Right ventricle myocardium superior (tissue), 1 donor: ENCODE measurements around the gene DPM2. TPM values are rescaled to one million over a fixed set of nuclear protein-coding genes. Genes with fewer than 3 reads are reported as not detected.

Experiments
- ATAC-seq: fragments of 200-7000 bp; cut with Tn5 transposase; one replicate; pipeline ENCODE4 v1.9.1; 2020; ENCODE audit warnings: mild to moderate bottlenecking; ENCODE audit not compliant: poor library complexity
- DNase-seq: peaks from one replicate; pipeline ENCODE4 v3.0.0-alpha.2; 2020
- intact Hi-C: fragments of 100-400 bp; cut with DNase I; formaldehyde crosslinking; loops from one replicate; pipeline ENCODE4 v1.11.2; 2022
- total RNA-seq: library from RNA; stranded (reverse); fragmentation: NEBNext Ultra II Directional; extraction: Animal tissue kit (Norgen Biotek cat#: 25700); gene quantifications from one replicate; pipeline ENCODE4 v1.2.1, GENCODE V29; 2021
- donor health status: DM: no; HTN: yes; CAD: no; lungs with severe emphysema.

Gene DPM2
- total RNA-seq, 1 donor from 2014 or later = 9.9 TPM

DNA sequence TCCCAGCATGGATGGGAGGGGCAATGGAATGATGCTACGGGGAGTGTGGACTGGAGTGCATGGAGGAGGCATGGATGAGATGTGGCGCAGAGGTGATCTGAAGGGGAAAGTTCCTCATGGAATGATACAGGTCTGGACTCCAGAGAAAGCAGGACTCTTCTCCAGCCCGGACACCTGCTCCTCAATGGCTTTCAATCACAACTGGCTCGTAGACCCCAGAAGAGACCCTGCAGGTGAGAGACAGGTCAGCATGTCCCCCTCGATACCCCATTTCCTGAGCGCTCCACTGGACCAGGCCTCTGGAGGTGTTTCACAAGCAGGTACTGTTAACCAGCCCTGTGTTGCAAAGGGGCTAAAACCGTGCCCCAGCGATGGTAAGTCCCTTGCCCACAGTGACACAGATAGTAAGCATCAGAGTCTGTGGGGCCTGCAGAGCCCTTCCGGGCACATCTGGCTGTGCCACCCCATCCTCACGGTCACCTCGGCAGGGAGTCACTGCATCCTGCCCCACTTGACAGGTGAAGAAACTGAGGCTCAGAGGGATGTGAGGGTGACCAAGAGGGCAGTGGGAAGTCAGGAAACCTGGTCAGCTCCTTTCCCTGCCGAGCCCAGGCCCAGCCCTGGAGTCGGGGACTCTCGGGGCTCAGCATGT is 5.5 kb upstream of the DPM2 start:
- ATAC-seq (no peak), DNase-seq (no peak)
- intact Hi-C loops = no loop called here

DNA sequence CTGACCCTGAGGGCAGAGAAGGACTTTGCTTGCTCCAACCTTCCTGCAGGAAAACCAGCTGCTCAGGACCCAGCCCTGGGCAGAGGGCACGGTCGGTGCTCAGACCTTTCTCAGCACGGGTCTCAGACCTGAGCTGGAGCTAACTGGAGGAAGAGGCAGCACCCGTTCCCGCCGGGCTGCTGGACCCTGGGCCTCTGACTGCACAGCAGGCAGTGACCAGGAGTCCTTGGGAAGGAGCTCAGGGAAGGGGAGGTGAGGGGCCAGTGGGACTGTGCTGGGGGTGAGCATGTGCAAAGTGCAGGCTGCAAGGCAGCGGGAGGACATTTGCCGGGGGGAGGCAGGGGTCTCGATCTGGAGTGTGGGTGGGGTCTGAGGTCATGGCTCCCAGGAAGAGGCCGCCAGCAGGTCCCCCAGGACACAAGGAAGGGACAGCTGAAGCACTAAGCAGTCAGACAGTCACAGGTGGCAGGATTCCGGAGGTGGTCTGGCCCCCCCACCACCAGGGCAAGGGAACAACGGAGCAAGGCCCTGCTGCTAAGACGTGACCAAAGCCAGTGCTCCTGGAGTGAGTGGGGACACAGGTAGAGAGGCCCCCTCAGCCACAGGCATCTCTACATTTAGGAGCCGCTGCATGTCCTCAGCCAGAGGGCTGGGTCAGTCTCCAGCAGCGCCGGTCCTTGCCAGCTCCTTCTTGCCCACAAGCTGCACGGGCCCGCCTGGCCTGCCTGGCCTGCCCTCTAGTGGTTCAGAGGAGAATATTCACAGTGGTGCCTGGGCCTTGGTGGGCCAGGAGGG is 4.8 kb upstream of the DPM2 start:
- ATAC-seq = peak; percentile 61
- intact Hi-C loops = no loop called here
- DNase-seq = peak; percentile 86

DNA sequence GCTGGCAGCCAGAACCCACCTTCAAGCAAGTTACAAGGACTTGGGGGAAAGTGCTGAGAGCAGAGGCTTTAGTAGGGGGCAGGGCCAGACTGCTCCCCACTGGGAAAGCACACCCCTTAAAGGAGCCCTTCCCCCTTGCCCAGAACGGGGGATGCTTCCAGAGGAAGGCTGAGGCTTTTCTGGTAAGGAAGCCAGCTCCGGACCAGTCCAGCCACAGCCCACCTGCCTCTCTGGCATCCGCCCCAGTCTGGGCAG is 4.2 kb upstream of the DPM2 start:
- intact Hi-C loops = no loop called here
- DNase-seq = no peak
- ATAC-seq = no peak

DNA sequence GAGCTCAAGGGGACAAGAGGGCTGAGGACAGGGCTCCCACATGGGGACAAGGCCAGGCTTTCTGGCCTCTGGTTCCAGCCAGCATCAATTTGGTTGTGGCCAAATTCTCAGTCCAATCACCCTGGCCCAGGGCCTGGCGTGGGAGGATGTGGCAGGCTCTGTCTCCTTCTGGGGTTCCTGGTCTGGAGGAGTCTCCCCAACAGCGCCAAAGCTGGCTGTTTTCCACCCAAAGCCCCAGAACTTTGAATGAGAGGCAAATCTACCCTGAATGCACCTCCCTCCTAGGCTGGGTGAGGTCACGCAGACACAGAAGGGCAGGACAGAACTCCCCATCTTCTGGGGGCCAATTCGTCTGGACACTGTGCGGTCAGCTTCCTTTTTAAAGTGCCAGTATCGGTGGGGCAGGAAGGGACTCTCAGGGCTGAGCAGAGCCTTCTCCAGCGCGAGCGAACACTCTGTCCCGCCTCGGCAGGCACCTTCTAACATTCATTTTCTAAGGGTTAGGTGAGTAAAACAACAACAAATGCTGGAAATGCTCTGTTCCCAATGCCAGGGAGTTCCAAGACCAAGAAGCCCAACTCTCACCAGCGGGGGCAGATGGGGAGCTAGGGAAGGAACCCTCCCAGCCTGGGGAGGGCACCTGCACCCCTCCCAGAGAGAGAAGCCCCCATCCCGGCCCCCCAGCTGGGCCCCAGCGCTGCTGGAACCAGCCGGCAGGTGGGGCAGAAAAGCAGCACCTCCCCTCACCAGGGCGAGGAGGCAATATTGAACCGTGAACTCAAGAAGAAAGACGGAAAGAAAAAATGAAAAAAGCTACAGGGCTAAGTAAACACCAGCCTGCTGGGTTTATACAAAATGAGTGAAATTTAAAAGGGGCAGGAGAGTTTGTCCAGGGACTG is 3.7 kb upstream of the DPM2 start:
- DNase-seq (no peak), ATAC-seq (no peak)
- intact Hi-C loops = no loop called here

DNA sequence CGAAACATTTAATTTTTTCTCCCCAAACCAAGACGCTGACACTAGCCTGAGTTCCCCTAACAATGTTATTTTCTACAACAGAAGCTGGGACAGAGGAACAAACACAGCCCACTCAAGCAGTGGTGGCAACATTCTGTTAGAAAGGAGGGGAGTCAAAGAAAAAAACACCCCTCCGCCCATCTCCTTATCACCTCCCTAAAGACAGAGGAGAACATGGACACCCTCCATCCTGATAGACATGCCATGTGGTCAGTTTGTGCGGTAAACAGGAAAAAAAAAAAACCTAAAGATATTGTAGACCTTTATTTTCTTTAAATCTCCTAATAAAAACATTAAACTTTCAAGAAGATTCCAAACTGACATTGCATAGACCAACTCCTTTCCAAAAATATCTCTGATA is 2.9 kb upstream of the DPM2 start:
- no peak for DNase-seq
- intact Hi-C loops = no loop called here
- no peak for ATAC-seq

DNA sequence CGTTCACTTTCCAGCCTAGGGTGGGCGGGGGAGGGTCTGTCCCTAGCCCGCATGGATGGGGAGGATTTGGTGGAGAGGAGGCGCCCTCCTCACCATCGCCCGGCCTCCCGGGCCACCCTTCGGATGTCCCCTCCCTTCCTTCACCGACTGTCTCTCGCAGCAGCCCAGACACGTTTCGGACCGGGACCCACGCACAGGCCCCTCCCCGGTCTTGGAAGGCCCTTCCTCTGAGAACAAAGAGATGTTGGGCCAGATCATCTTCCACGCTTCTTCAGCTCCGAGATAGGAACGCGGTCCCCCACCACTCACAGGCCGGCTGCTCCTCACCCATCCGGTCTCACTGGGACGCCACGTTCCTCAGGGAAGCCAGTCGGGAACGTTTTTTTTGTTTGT is 640 bp upstream of the DPM2 start:
- ATAC-seq (peak; percentile 29), DNase-seq (no peak)
- intact Hi-C loops = no loop called here

- intact Hi-C loops = no loop called here
- DNase-seq = no peak
- ATAC-seq = no peak
Observed at GRCh38 chr9:127937056-127937387, 632 bp downstream of the DPM2 start.

- intact Hi-C loops = no loop called here
- DNase-seq = no peak
- no peak for ATAC-seq
Observed at GRCh38 chr9:127936347-127936852, 1.3 kb downstream of the DPM2 start.

GRCh38 chr9:127935765-127936221 is 1.9 kb downstream of the DPM2 start:
- intact Hi-C loops = no loop called here
- ATAC-seq (no peak), DNase-seq (no peak)

DNA sequence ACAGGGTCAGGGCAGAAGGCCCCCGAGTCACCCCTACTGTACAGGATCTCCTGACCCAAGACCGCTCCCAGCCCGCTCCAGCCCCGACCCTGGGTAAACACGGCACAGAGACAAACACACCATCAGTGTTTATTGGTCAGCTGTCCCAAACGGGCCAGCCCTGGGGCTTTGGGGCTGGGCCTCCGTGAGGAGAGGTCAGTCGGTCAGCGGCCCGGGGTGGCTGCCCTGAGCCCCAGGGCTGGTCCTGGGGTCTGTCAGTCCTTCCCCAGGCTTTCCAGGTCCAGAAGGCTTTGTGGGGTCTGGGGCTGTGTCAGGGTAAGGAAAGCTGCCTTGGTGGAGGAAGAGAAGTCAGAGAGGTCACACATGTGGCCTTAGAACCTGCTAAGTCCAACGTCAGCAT is 2.7 kb downstream of the DPM2 start:
- DNase-seq = no peak
- intact Hi-C loops = no loop called here

GRCh38 chr9:127934248-127934647 is 3.4 kb downstream of the DPM2 start:
- intact Hi-C loops = no loop called here
- no peak for ATAC-seq

More for the DNA sequence above, 2.7 kb downstream of the DPM2 start:
- ATAC-seq = no peak

GRCh38 chr9:127931092-127931881 is 6.4 kb downstream of the DPM2 start:
- intact Hi-C loops = no loop called here
- ATAC-seq = no peak
- no peak for DNase-seq

More at GRCh38 chr9:127934248-127934647, 3.4 kb downstream of the DPM2 start:
- DNase-seq = no peak

- DNase-seq (peak; percentile 91), ATAC-seq (peak; percentile 92)
Observed at GRCh38 chr9:127930231-127931091, 7.2 kb downstream of the DPM2 start, which contains the start of gene PIP5KL1. Gene PIP5KL1, minus strand, starts transcription at chr9:127930777. Its CDS starts 25 bp downstream, at chr9:127930752.

DNA sequence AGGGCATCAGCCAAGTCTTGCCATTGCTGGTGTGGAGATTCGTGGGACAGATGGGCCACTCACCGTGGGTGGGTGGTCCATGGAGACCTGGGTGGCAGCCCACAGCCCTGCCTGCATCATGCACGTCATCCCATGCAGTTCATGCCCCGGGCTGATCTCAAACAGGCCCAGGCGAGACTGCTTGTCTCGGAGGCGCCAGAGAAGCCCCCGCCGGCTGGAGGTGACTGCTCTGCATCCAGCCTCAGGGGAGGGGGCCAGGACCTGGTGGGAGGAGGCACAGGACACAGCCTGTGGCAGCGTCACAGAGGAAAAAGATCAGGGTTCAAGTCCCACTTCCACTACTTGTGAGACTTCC is 8.1 kb downstream of the DPM2 start:
- intact Hi-C loops = no loop called here
- DNase-seq = no peak
- ATAC-seq = no peak

More at GRCh38 chr9:127930231-127931091, 7.2 kb downstream of the DPM2 start, which contains the start of gene PIP5KL1:
- intact Hi-C loops = no loop called here

DNA sequence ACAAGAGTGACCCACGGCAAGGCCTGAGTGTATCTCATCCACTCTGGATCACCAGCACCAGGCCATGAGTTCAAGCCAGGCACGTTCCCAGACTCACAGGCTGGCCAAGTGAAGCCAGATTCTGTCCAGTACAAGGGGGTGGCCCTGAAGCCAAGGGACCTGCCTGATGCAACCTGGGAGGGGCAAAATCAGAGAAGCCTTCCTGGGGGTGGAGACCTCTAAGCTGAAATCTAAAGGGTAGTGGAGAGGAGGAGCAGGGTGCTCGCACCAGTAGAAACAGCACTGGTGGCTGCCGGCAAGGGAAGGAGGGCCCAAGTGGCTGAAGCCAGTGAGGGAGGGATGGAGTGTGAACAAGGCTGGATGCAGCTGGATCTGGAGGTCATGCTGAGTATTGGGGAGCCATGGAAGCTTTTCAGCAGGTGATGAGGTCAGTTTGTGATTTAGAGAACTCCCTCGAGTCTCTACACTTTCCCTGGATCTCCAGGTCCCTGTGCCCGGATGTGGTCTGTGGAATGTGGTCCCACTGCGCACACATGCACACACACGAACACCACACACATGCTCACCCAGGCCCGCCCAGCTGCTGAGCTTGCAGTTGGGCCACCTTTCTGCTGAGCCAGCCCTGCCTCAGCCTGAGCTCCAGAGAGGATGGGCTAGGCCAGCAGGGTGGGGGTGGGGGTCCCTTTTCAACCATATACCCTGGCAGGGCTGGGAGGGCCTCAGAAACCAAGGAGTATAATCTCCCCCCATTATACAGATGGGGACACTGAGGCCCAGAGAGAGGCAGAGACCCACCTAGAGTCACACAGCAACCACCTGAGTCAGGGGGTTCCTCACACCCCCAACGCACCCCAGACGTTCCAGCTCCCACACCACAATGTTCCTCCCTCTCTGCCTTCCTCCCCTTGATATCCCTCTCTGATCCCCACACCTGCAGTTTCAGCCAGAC is 8.7 kb downstream of the DPM2 start:
- ATAC-seq (no peak), DNase-seq (no peak)
- intact Hi-C loops = no loop called here

DNA sequence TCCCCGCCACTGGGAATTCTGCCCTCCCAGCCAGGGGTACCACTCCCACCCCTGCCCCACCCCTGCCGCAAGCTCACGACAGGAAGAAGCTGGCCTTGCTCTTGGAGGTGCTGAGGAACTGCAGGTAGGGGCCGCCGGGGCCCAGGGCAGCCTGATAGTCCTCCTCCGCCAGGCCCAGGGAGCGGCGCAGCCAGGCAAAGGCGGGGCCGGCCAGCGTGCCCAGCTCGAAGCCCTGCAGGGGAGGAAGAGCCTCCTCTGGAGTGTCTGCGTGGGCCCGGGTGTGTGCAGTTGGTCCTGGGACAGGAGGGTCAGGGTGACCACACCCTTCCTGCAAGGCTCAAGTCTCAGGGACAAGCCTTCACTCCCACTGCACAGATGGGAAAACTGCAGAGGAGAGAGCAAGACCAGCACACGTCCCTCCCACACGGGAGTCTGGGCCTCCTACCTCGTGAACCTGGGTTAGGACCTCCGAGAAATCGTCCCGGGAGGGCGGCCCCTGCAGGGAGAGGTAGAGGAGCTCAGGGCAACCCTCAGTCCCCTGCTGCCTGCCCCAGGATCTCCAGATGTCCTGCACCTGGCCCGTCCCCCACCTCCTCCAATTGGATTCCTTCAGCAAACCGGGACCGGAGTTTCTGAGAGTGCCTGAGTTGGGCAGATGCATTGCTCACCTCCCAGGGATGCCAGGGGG is 9.5 kb downstream of the DPM2 start:
- DNase-seq (no peak), ATAC-seq (no peak)
- intact Hi-C loops = no loop called here
